Fibroblast of the aortic adventitia (primary cell): ENCODE results near the gene BCL11B. TPM values are rescaled to one million over a fixed set of nuclear protein-coding genes. Genes with fewer than 3 reads are reported as not detected.

ENCODE experiments used
- DNase-seq: peaks from one replicate; pipeline ENCODE4 v3.0.0-alpha.2; 2010; ENCODE audit warnings: low read depth
- H3K4me3 ChIP-seq: 2 replicates; pipeline ENCODE4 v1.5.1; 2011; ENCODE audit warnings: low read depth, mild to moderate bottlenecking, control low read depth, low read length, moderate library complexity
- CTCF ChIP-seq: IDR thresholded peaks from 2 replicates; pipeline ENCODE4 v1.5.1; 2011; ENCODE audit warnings: mild to moderate bottlenecking, low read length, control low read depth, inconsistent platforms; ENCODE audit not compliant: insufficient read depth
- total RNA-seq: library from RNA; depleted of rRNA; stranded (reverse); fragments of >200 nt; gene quantifications from 2 replicates; pipeline ENCODE4 v1.2.3, GENCODE V29; 2012; ENCODE audit warnings: low replicate concordance

Gene BCL11B
- total RNA-seq, 1 donor = 0.09 TPM

GRCh38 chr14:99264691-99265450 lies 7.1 kb downstream of the BCL11B start:
- DNase-seq = no peak
- TF ChIP-seq CTCF = no peak
- no peak overlapping the region for H3K4me3 ChIP-seq

- no peak for DNase-seq
- no peak overlapping the region for H3K4me3 ChIP-seq
- no peak for TF ChIP-seq CTCF
These were observed 8.2 kb downstream of the BCL11B start for GRCh38 chr14:99263564-99264330.

GRCh38 chr14:99262977-99263448 lies 9.0 kb downstream of the BCL11B start:
- no peak overlapping the region for H3K4me3 ChIP-seq
- TF ChIP-seq CTCF = no peak
- DNase-seq = no peak

- no peak overlapping the region for H3K4me3 ChIP-seq
- DNase-seq = no peak
- TF ChIP-seq CTCF = no peak
These were observed 9.8 kb downstream of the BCL11B start for GRCh38 chr14:99261912-99262787.

GRCh38 chr14:99260587-99261551 lies 11.1 kb downstream of the BCL11B start:
- no peak for DNase-seq
- no peak for TF ChIP-seq CTCF
- no peak overlapping the region for H3K4me3 ChIP-seq
